HG02973 (cell line): Measurements from ENCODE around the gene STXBP5.
"Not testable (repeated sequence)": the region's sequence is repeated elsewhere in the genome, so short reads cannot be mapped to it uniquely, and the experiment has no call there.

Experiments used
- ATAC-seq: cut with Tn5 transposase; IDR thresholded peaks from one replicate; pipeline ENCODE4 v1.9.1; 2021; ENCODE audit warnings: moderate library complexity; ENCODE audit not compliant: unreplicated experiment

STXBP5 gene

GRCh38 chr6:147238164-147238563 is 33.9 kb downstream of the STXBP5 start:
- no peak for ATAC-seq

GRCh38 chr6:147238906-147239305 is 34.7 kb downstream of the STXBP5 start:
- ATAC-seq = no peak

GRCh38 chr6:147244832-147245231 is 40.6 kb downstream of the STXBP5 start:
- no peak for ATAC-seq

- no peak for ATAC-seq
Observed at GRCh38 chr6:147245693-147246092, 41.5 kb downstream of the STXBP5 start.

- no peak for ATAC-seq
Observed at GRCh38 chr6:147246853-147247635, 42.8 kb downstream of the STXBP5 start.

- no peak for ATAC-seq
Observed at GRCh38 chr6:147248859-147249258, 44.6 kb downstream of the STXBP5 start.

- ATAC-seq = no peak
Observed at GRCh38 chr6:147251072-147251471, 46.9 kb downstream of the STXBP5 start.

- ATAC-seq = not testable (repeated sequence)
Observed at GRCh38 chr6:147254929-147255473, 50.8 kb downstream of the STXBP5 start.

GRCh38 chr6:147255948-147256674 is 51.9 kb downstream of the STXBP5 start:
- ATAC-seq = no peak

GRCh38 chr6:147257760-147258159 is 53.5 kb downstream of the STXBP5 start:
- no peak for ATAC-seq

GRCh38 chr6:147260091-147260490 is 55.9 kb downstream of the STXBP5 start:
- ATAC-seq = no peak

GRCh38 chr6:147262946-147263345 is 58.7 kb downstream of the STXBP5 start:
- no peak for ATAC-seq

- no peak for ATAC-seq
Observed at GRCh38 chr6:147266821-147267220, 62.6 kb downstream of the STXBP5 start.

- ATAC-seq = no peak
Observed at GRCh38 chr6:147267658-147268057, 63.4 kb downstream of the STXBP5 start.

- ATAC-seq = no peak
Observed at GRCh38 chr6:147268254-147268653, 64.0 kb downstream of the STXBP5 start.

- no peak for ATAC-seq
Observed at GRCh38 chr6:147274012-147274411, 69.8 kb downstream of the STXBP5 start.

GRCh38 chr6:147274776-147275175 is 70.6 kb downstream of the STXBP5 start:
- no peak for ATAC-seq

- ATAC-seq = no peak
Observed at GRCh38 chr6:147278891-147279290, 74.7 kb downstream of the STXBP5 start.

GRCh38 chr6:147279427-147279826 is 75.2 kb downstream of the STXBP5 start:
- no peak for ATAC-seq

GRCh38 chr6:147281895-147282565 is 77.8 kb downstream of the STXBP5 start:
- no peak for ATAC-seq

- no peak for ATAC-seq
Observed at GRCh38 chr6:147282566-147282959, 78.3 kb downstream of the STXBP5 start.
